NCI-H1092 (cell line): ENCODE measurements around the gene TBC1D9B.
"Not testable (repeated sequence)": the region's sequence is repeated elsewhere in the genome, so short reads cannot be mapped to it uniquely, and the experiment has no call there.

ENCODE experiments used
- DNase-seq: peaks from one replicate; lab custom pipeline; 2025; lab: John Stamatoyannopoulos, UW

The TBC1D9B gene

GRCh38 chr5:179885491-179886090 lies 22.1 kb downstream of the TBC1D9B start:
- no peak for DNase-seq

- no peak for DNase-seq
These were observed 24.5 kb downstream of the TBC1D9B start for GRCh38 chr5:179883163-179883562.

GRCh38 chr5:179882338-179882737 lies 25.4 kb downstream of the TBC1D9B start:
- DNase-seq, result no peak

GRCh38 chr5:179880848-179881590 lies 26.7 kb downstream of the TBC1D9B start:
- DNase-seq, result no peak

GRCh38 chr5:179880066-179880650 lies 27.5 kb downstream of the TBC1D9B start:
- no peak for DNase-seq

GRCh38 chr5:179879690-179880010 lies 28.0 kb downstream of the TBC1D9B start:
- DNase-seq, result no peak

GRCh38 chr5:179879003-179879689 lies 28.6 kb downstream of the TBC1D9B start:
- DNase-seq, result no peak

GRCh38 chr5:179878222-179879002 lies 29.3 kb downstream of the TBC1D9B start:
- DNase-seq, result no peak

GRCh38 chr5:179876610-179876952 lies 31.1 kb downstream of the TBC1D9B start:
- no peak for DNase-seq

- no peak for DNase-seq
These were observed 31.7 kb downstream of the TBC1D9B start for GRCh38 chr5:179875741-179876609.

GRCh38 chr5:179874536-179875292 lies 33.0 kb downstream of the TBC1D9B start:
- no peak for DNase-seq

GRCh38 chr5:179874136-179874535 lies 33.6 kb downstream of the TBC1D9B start:
- no peak for DNase-seq

- DNase-seq, result no peak
These were observed 34.0 kb downstream of the TBC1D9B start for GRCh38 chr5:179873588-179874110.

- no peak for DNase-seq
These were observed 34.7 kb downstream of the TBC1D9B start for GRCh38 chr5:179872828-179873575.

- DNase-seq, result no peak
These were observed 35.5 kb downstream of the TBC1D9B start for GRCh38 chr5:179872055-179872827.

GRCh38 chr5:179871533-179871932 lies 36.2 kb downstream of the TBC1D9B start:
- not testable (repeated sequence) for DNase-seq

- DNase-seq, result no peak
These were observed 36.7 kb downstream of the TBC1D9B start for GRCh38 chr5:179870952-179871351.

GRCh38 chr5:179870403-179870903 lies 37.2 kb downstream of the TBC1D9B start:
- peak; percentile 5 for DNase-seq
